HS-5 (cell line): ENCODE results near the gene SAMD4A.
"Not testable (repeated sequence)": the region's sequence is repeated elsewhere in the genome, so short reads cannot be mapped to it uniquely, and the experiment has no call there.

ENCODE experiments used
- DNase-seq: peaks from one replicate; pipeline ENCODE4 v3.0.0-alpha.2; 2012; ENCODE audit warnings: low read depth

Gene SAMD4A

DNA sequence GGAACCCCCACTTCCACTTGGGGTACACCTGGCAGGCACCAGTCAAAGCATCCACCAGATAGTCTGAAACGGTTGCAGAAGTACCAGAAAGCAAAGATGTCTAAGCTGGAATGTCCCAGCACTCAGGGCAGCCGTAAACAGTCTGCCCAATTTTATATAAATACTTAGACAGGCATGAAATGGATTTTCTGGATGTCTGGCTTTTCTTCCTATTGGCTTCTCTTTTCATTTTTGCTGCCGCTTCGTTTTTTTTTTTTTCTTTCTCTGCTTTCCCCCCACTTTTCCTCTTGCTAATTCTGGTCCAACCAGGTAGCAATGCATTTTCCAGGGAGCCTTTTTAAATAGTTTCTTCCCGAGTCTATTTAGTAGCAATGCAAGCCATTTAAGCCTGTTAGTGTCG, 168.0 kb downstream of the SAMD4A start:
- no peak for DNase-seq

DNA sequence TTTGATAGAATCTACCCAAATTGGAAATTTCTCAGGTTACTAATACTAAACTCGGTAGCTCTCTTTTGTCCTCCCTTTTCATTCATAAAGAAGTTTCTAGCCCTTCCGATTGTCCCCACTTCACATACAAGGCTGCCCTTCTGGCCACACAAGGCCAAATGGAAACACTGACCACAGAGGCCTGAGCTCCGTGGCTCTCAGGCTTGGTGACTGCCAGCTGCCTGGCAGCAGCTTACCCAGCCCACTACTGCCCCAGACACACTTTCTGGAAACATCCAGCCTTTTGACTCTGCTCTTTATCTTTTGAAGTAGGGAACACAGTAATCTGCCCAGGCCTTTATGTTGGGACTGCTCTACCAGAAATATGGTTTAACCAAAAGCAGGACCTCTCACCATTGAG, 168.5 kb downstream of the SAMD4A start:
- no peak for DNase-seq

DNA sequence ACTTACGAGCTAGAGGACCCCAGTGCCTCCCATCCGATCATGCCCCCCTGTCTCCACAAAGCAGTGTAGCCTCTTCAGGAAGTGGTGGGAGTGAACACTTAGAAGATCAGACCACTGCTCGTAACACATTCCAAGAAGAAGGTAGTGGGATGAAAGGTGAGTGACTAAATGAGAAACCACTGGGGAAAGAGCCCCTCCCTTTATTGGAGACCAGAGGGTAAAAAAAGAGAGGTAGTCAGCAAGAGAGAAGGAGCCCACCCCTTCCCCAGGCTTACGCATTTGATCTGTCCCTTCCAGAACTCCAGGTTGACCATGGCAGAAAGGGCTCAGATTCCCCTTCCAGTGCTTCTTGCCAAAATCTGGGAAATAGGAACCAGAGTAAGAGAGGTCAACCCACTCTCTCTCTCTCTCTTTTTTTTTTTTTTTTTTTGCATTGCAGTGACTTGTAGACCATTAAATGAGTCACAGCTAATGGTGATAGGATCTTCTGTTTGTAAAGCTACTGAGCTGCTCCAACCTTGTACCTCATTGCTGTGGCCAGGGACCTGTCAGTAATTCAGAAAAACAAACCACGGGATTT, 170.3 kb downstream of the SAMD4A start:
- DNase-seq = no peak

DNA sequence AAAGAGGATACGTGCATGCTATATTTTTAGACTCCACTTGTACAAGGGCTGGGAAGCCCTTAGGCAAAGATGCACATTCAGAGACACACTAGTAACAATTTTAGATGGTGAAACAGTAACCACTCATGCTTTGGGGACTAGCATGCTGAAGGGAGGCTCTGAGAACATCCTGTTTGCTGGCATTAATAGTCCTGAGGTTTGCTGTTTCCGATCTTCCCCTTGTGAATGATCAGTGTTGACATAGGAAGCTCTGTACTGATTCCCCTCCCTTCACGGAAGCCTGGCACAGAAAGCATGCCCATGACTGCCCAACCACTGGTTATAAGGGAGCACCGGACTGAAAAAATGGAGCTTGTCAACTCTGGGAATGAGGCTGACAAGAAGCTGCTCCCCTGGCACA, 171.1 kb downstream of the SAMD4A start:
- DNase-seq = no peak

DNA sequence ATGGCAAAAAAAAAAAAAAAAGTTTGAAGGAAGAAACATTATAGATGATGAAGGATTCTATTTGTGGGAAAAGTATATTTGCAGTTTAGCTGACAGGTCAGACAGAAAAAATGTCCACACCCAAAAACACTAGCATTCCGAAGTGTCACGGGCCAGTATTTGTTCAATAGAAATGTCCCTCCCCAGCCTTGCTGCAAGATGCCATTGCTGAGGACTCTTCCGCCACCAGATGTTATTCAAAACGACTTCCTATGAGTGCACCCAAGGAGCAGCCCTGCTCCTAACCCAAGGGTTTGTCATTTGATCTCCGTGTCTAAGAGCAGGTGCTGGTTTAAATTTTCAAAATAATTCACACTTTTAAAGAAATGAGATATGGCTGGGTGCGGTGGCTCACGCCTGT, 172.6 kb downstream of the SAMD4A start:
- DNase-seq = no peak

DNA sequence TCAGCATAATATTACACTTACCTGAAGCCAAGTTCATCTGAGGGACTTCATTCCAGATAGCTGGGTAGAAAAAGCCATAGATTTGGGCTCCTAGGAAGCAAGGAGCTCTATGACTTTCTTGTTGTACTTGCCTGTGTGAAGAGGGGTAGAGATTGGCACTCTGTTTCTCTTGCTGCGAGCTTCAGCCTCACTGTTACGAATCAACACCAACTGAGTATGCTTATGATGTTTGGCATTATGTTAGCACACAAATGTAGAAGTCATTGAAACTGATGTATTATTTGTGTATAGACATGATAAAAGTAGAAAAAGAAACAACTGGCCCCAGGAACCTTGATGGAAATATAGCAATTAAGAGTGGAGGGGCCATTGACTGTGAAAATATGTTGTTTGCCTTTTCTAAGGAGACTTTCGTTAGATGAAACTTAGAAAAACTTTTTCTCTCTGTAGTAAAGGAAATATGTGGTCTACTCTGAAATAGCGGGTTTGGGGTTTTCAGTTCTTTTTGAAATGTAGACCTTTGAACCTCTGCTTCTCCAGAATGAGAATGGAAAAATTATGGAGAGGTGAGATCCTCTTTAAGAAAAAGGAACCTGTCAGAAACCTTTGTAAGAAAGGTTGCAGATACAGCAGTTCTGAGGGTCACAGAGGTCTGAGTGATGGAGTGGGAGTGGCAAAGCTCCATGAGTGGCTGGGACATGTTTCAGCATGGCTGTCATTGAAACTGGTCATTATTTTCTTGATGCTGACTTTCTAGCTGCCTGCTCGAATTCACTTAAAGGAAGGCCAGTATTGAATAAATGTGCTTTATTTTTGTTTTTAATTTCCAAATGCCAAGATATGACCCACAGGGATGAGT, 175.8 kb downstream of the SAMD4A start:
- no peak for DNase-seq

DNA sequence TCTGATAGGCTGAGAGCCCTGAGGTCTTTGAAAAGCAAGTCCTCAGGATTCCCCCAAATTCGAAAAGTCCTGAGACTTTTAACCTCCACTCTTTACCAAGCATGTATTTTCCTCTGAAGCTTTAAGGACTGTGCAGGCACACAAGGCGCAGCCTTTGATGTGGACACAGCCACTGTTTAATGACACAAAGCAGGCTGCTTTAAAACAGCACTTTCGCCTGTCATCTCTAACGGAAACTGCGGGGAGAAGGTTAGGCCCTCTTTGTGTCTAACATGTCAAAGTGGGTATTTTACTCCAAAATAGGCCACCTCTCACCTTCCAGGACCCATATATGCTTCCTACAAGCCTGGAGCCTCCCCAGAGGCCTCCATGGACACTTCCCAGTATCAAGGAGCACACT, 176.5 kb downstream of the SAMD4A start:
- DNase-seq = no peak

DNA sequence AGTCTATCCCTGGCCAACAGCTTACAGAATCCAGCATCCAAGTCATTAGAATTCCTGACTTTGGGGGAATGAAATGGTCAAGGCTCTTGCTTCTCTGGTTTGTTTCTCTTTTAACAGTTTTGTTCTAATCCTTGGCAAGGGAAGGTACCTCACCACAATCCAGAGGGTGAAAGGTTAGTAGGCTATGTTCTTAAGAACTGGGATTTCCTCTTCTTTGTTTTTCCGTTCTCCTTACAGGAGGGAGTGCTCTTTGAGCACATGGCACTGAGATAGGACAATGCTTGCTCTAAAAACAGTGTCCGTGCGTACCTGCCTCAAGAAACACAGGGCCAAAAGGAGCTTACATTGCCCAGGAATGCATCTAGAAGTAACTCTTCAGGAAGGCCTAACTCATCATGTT, 179.1 kb downstream of the SAMD4A start:
- DNase-seq = no peak

DNA sequence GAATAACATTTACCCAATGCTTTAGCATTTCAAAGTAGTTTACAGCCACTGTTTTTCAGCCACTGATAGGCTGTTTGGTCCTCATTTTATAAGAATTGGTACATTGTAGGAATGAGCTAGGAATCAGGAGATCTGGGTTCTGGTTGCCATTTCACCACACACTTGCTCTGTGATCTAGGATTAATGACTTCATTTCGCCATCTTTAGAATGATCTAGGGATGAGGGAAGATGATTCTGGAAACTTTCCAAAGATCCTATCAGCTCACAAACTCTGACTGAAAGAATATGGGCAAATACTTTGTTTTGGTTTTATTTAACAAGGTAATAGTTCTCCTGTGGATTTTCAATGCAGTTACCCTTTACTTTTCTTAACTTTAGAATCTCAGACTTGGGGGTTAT, 180.7 kb downstream of the SAMD4A start:
- DNase-seq = no peak

DNA sequence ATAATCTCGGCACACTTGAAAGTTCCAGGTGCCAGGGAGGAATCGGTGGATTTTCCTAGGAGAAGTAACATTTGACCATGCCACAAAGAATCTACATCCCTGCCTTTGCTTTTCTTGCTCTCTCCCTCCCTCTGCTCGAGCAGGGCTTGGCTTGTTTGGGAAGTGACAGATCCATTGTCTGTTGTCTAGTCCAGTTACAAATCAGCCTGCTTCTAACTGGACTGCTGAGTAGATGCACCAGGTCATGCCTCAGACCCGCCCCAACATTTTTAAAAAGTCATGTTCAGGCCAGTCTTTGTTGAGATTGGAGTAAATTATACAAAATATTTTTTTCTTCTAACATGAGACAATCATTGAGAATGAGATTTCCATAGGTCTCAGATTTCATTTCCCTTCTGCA, 182.3 kb downstream of the SAMD4A start:
- no peak for DNase-seq

DNA sequence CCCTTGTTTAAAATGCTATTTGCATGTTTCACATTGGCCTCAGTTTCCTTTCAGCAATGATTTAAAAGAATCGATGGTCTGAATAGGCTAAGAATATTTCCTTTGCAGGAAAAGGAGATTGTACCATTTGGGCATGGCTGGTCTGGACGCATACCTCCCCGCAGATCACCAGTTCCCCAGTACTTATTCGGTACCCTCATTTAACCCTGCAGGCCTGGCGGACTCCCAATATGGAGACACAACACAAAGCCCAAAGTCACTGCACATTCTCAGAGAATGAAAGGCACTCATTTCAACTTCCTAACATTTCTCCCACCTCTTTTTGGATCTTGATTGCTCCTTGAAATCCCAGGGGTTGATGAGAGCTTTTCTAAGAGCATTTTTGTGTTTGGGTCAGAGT, 182.8 kb downstream of the SAMD4A start:
- DNase-seq = no peak

DNA sequence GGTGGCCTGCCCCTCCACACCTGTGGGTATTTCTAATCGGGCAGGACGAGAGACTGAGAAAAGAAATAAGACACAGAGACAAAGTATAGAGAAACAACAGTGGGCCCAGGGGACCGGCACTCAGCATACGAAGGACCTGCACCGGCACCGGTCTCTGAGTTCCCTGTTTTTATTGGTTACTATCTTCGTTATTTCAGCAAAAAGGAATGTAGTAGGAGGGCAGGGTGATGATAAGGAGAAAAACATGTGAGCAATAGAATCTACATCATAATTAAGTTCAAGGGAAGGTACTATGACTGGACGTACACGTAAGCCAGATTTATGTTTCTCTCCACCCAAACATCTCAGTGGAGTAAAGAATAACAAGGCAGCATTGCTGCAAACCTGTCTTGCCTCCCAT, 185.7 kb downstream of the SAMD4A start:
- DNase-seq = not testable (repeated sequence)

DNA sequence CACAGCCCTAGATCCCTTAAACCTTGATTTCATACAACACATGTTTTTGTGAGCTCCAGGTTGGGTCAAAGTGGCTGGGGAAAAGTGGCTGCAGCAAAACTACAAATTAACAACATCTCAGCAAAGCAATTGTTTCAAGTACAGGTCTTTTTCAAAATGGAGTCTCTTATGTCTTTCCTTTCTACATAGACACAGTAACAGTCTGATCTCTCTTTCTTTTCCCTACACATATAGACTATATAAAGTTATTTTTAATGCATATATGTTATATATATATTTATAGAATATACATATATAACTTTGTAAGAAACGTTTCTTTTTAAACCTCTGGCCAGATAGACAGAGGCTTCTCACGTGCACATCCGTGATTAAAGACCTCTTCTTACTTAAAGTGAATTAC, 186.5 kb downstream of the SAMD4A start:
- not testable (repeated sequence) for DNase-seq

DNA sequence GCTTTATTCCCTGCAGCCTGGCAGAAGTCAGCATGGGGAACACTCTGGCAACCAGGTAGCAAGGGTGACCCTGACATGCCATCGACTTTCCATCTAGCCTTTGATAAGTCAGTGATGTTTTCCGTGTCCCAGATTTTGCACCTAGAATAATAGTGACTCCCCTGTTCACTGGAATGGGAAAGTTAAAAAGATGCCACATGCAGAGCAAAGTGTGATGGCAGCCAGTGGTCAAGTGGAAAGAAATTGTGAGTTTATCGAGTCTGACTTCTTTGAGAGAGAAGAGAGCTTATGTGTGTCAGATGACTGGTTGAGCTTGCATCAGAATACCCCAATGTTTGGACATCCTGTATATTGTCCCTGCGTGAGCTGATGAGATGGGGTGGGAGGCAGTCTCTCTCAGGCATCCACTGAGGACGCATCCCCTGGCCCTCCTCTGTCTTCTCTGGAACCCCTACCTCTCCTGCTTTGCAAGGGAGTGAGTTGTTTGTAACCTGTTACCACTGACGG, 187.2 kb downstream of the SAMD4A start:
- DNase-seq = no peak

DNA sequence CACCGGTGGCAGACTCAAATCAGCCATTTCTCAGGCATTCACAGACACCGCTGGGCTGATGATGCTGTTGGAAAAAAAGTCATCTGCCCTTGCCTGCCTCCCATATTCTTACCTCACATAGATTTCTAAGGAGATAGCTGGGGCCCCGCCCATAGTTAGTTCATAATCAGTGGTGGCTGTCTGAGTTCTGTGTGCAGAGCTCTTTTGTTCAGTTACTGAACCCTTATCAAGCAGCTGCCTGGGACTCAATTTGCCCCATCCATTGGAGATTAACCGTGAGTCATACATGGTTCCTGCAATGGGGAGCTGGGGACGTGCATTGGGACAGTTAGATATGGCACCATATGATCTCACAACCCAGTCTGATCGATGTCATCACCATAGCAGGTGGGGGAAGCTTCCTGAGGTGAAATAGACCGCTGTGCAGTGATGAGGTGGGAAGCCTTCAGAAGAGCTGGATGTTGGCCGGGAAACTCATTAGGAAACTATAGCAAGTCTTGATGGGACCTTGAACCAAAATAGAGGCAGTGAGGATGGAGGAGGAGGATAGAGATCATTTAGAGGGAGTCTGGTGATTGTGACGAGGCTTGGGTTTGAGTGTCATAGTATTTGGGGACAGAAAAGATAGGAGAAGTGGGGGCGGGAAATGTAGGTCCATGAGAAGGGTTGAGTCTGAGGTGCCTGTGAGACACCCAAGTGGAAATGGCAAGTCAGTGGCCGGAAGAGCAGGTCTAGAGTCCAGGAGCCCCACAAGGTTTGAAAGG, 187.9 kb downstream of the SAMD4A start:
- no peak for DNase-seq

DNA sequence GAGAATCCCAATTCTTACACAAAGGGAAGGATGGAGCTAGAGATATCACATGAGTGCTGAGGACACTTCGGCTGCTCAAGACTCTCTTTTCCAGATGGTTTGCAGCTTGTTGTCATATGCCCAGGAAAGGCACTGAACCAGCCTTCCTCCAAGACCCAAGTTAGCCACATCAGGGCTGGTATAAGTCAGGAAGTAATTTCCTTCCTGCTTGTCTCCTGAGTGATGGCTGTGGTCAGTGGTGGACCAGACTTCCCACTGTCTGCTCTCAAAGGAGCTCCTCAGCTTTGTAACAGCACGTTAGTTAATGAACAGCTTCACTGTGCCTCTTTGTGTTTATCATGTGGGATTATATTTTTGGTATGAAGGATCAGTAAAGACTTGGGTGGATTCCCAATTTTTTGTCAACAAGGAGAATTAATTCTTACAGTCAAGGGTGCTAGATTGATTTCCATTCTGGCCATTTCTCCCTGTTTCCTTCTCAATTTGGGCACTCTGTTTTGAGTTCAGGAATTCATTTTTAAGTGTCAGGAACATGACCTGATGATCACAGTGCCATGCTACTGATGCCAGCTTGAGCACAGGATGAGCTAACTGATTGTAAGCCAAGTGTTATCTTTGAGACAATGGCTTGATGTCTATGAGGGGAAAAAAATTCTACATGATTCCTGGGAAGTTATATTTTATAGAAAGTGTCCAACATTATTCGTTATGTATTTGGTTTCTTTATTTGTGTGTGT, 189.9 kb downstream of the SAMD4A start:
- no peak for DNase-seq

DNA sequence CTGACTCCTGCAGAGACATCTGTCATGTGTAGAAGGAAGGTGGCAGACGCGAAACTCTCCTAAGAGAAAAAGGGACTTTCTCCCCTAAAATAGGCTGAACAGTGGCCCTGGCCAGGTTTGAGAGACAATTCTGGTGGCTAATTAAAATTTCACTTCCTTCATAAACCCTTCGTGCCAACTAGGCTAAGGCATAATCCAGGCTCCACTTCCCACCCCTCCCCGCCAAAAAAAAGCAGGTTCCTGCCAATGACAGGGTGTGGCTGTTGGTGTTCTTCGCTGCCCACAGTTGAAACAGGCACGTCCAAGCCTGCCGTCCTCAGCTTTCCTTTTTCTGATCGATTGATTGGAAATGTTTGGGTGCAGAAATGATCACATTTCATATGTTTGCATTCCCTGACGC, 191.1 kb downstream of the SAMD4A start:
- DNase-seq = no peak

DNA sequence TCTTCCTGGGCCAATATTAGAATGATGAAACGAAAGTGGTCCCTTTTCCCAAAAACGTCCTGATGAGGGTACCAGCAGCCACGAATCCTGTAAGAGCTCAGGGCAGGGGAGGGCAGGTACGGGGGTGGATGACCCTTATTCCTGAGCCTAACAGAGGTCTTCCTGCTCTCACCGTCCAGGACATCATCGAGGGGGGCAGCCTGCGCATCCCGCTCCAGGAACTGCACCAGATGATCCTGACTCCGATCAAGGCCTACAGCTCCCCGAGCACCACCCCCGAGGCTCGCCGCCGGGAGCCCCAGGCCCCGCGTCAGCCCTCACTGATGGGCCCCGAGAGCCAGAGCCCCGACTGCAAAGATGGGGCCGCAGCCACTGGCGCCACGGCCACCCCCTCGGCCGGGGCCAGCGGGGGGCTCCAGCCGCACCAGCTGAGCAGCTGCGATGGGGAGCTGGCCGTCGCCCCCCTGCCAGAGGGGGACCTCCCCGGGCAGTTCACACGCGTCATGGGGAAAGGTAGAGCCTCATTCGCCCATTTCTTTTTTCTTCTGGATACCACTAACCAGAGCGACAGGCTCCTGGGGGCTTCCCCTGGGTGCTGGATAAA, 193.2 kb downstream of the SAMD4A start:
- no peak for DNase-seq

DNA sequence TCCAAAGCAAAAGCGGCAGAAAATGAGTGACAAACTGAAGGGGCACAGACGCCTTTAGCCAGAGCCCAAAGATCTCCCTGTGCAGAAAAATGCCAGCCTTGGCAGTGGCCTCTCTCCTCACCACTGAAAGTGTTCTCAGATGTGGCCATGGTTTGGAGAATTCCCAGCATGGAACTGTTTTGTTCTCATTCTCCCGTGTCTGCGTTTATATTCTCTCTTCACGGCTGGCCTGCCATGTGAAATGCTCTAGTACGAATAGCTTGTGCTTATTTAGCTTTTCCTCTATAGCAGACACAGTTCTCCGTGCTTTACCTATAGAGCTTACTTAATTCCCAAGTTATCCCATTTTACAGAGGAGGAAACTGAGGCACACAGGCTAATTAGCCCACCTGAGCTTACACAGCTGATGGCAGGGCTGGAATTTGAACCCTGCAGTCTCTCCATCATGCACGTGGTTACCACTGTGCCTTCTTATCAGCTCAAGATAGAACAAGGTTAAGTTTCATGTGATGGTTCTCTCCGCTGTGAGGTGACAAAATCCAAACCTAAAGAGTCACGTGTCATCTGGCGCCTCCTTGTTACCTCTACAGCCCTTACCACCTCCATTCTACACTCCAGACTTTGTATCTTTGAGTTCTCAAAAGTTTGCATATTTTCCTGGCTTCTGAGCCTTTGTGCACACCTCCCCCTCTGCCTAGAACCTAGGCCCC, 194.1 kb downstream of the SAMD4A start:
- DNase-seq = no peak

DNA sequence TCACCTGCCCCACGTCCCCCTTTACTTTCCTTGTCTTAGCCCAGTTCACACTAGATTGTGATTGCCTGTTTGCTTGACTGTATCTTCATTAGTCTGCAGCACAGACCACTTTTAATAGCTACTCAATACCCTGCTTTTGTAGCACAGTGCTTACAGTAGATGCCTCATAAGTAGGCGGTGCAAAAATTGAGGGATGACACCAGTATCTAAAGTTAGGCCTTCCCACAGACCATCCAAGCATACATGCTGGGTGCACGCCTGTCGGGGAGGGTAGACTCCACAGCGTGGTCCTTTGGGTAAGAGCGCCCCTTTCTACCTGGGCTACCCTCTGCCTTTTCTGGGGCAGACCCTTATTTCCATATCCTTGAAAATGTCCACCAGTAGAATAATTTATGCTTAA, 194.9 kb downstream of the SAMD4A start:
- no peak for DNase-seq

DNA sequence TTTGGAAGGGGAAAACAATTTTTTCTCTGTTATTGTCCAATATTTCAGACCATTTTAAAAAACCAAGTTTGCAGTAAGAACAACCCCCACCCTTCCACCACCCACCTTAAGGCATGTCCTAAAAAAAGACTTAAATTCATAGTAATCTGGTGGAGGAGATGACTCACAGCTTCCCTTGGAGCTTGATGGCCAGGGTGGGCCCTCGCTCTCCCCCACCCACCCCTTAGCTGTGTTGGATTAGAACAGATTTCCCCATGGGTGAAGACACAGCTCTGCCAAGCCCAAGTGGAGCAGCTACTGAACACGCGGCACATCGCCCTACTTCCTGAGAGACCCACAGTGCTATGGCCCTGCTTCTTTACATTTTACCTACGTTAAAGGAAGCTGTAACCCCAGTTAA, 195.4 kb downstream of the SAMD4A start:
- DNase-seq = no peak
